Esophagus squamous epithelium (tissue), 4 donors: ENCODE measurements around the gene RGS6.

ENCODE experiments used
- POLR2A ChIP-seq, 4 donors: fragments of 450-650 bp; IDR thresholded peaks; one replicate each; pipeline ENCODE4 v1.6.1; 2017; ENCODE audit warnings: antibody characterized with exemption in 4 of 4, mild to moderate bottlenecking in 4 of 4, moderate library complexity in 3 of 4
- TF ChIP-seq, protein P1 (sequence below), 6 experiments: fragments of 450-650 bp in 4 of 6; fragments of 200-600 bp in 2 of 6; sonication (generic) in 2 of 6; IDR thresholded peaks; one replicate each; pipeline ENCODE4 v1.5.1; 2016 to 2019; ENCODE audit warnings: antibody characterized with exemption in 6 of 6, mild to moderate bottlenecking in 4 of 6, moderate library complexity in 4 of 6

DNA sequence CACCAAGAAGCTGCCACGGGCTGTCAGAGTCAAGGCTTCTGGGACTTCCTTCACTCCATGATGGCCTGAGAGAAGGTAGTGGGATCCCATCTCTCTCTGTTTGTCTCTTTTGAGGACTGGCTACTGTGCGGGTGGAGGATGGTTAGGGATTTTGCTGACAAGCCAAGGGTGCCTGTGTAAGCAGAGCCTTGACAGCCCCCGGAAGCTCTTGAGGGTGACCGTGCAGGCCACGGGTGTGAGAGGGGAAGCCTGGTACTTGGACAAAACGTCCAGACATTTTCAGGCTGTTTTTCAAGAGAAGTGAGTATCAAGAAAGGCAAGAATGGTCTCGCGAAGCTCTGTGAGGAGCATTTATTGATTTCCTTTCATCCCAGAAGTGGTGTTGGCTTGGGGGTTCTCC, 609.3 kb downstream of the RGS6 start:
- TF ChIP-seq, protein P1, sequence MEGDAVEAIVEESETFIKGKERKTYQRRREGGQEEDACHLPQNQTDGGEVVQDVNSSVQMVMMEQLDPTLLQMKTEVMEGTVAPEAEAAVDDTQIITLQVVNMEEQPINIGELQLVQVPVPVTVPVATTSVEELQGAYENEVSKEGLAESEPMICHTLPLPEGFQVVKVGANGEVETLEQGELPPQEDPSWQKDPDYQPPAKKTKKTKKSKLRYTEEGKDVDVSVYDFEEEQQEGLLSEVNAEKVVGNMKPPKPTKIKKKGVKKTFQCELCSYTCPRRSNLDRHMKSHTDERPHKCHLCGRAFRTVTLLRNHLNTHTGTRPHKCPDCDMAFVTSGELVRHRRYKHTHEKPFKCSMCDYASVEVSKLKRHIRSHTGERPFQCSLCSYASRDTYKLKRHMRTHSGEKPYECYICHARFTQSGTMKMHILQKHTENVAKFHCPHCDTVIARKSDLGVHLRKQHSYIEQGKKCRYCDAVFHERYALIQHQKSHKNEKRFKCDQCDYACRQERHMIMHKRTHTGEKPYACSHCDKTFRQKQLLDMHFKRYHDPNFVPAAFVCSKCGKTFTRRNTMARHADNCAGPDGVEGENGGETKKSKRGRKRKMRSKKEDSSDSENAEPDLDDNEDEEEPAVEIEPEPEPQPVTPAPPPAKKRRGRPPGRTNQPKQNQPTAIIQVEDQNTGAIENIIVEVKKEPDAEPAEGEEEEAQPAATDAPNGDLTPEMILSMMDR (IDR thresholded peaks at IDR 0.05): no peak
- no peak for TF ChIP-seq POLR2A (IDR thresholded peaks at IDR 0.05)
